ENCODE data around the gene ESRRA.
"Not testable (repeated sequence)": the region's sequence is repeated elsewhere in the genome, so short reads cannot be mapped to it uniquely, and the experiment has no call there.

The ESRRA gene

DNA sequence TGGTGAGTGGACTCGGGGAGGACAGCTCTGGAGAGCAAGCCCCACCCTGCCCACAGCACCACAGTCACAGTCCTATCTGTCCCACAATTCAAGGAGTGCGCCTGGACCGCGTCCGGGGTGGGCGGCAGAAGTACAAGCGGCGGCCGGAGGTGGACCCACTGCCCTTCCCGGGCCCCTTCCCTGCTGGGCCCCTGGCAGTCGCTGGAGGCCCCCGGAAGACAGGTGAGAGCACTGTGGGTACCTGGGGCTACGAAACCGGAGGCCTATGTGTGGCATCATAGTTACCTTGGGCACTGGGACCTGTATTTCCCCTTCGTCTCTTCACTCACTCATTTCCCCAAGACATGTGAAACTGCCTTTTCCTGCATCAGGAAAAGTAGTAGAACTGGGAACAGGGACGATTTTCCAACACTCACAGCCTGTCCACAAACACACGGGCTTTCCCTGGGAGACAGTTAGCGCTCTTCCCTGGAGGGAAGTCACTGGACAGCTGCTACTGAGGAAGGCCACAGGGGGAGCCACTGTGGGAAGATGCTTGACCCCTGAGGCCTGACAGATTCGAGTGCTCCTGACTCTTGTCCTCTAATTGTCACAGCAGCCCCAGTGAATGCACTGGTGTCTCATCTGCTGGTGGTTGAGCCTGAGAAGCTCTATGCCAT lies 9.0 kb downstream of the ESRRA start:
- DNase-seq, result no peak

DNA sequence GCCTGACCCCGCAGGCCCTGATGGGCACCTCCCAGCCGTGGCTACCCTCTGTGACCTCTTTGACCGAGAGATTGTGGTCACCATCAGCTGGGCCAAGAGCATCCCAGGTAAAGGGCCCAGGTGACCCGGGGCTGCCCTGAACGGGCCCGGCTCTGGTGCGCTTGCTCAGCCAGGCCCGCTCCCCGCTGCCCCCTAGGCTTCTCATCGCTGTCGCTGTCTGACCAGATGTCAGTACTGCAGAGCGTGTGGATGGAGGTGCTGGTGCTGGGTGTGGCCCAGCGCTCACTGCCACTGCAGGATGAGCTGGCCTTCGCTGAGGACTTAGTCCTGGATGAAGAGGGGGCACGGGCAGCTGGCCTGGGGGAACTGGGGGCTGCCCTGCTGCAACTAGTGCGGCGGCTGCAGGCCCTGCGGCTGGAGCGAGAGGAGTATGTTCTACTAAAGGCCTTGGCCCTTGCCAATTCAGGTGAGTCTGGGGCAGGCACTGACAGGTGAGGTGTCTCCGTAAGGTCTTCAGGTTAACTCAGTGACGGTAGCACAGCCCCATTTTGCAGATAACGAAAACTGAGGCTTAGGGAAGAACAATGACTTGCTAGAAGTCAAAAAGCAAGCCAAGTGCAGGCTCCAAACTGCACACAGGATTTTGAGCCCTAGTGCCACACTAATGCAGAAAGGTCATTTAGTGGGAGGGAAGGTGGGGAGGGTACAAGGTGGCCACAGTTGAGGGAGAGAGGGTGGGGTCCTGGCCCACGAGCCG lies 9.7 kb downstream of the ESRRA start:
- no peak for DNase-seq

DNA sequence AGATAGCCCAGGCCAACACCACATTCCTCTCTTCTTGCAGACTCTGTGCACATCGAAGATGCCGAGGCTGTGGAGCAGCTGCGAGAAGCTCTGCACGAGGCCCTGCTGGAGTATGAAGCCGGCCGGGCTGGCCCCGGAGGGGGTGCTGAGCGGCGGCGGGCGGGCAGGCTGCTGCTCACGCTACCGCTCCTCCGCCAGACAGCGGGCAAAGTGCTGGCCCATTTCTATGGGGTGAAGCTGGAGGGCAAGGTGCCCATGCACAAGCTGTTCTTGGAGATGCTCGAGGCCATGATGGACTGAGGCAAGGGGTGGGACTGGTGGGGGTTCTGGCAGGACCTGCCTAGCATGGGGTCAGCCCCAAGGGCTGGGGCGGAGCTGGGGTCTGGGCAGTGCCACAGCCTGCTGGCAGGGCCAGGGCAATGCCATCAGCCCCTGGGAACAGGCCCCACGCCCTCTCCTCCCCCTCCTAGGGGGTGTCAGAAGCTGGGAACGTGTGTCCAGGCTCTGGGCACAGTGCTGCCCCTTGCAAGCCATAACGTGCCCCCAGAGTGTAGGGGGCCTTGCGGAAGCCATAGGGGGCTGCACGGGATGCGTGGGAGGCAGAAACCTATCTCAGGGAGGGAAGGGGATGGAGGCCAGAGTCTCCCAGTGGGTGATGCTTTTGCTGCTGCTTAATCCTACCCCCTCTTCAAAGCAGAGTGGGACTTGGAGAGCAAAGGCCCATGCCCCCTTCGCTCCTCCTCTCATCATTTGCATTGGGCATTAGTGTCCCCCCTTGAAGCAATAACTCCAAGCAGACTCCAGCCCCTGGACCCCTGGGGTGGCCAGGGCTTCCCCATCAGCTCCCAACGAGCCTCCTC lies 10.6 kb downstream of the ESRRA start:
- DNase-seq, result not testable (repeated sequence)

DNA sequence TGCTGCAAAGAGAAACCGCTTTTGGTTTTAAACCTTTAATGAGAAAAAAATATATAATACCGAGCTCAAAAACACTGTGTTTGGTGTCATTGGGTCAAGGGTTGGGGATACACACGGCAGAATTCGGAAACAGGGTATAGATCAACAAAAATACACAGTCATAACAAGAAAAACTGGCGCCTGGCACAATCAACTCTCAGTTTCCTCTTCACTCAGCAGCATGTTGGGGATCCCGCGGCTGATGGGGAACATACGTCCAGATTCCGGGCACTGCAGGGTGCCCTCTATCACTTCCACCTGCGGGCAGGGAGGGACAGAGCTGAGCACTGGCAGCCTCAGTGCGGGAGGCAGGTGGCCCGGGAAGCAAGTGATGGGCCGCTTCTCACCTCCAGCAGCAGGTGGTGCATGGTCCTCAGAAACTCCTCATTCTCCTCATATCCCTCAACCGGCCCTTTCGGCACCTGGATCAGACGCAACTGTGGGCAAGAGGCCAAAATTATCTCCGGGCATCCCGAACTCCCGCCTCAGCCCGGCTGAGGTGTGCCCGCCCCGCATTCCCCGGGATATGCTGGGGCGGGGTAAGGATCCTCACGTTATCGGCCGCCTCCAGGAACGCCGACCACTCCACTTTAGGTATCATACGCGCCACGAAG lies 11.5 kb downstream of the ESRRA start:
- DNase-seq, result peak; percentile 53

DNA sequence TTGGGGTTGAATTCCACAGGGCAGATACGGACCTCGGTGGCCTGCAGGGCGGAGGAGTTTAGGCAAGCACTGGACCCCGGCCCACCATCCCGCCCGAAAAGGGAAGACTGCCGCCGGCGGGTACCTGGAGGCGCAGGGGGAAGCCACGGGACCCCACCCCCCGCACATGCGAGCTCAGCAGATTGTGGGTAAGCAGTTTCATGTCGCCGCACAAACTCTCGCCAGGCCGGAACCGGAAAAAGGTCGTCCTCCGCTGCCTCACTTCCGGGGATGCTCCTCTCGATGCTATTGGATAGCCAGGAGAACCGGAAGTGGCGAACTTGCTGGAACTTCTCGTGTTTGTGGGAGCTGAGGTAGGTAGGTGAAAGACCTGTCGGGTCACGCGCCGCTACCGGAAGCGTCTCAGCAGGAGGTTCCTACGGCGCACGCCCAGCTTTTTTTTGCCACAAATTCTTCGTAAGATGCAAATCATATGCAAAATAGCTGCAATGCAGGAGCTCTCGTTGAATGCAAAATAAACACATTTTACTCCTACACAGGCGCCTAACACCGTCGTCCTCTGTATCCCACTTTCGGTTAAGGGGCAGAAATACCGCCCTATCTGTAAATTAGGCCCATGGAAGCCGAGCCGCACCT lies 12.1 kb downstream of the ESRRA start, which contains the start of gene TRMT112:
Gene TRMT112 (minus strand): TSS at position 235 of the 636 bp plus-strand sequence. CDS start 33 bp downstream, at position 202.
- peak; percentile 99 for DNase-seq

DNA sequence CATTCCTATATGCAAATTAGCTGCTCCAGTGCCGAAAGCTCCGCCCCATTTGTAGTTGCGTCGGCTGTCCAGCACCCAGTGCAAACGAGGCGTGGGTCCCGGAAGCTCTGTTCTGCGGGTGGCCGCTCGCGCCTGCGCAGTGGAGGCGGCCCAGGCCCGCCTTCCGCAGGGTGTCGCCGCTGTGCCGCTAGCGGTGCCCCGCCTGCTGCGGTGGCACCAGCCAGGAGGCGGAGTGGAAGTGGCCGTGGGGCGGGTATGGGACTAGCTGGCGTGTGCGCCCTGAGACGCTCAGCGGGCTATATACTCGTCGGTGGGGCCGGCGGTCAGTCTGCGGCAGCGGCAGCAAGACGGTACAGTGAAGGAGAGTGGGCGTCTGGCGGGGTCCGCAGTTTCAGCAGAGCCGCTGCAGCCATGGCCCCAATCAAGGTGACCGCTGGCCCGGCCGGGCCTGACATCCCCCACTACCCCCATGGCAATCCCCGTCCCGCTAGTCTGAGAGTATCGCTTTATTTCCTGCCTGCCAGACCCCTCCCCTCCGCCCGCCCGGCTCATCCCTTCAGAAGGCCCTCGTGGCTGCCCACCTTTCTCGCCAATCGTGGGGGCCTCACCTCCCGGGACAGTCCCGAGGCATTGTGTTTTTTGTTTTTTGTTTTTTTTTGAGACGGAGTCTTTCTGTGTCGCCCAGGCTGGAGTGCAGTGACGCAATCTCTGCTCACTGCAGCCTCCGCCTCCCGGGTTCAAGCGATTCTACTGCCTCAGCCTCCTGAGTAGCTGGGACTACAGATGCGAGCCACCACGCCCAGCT lies 12.8 kb downstream of the ESRRA start, which contains the start of gene PRDX5:
Gene PRDX5 (plus strand): TSS at position 161 of the 805 bp plus-strand sequence. CDS start 95 bp downstream, at position 256.
- DNase-seq, result peak; percentile 97

DNA sequence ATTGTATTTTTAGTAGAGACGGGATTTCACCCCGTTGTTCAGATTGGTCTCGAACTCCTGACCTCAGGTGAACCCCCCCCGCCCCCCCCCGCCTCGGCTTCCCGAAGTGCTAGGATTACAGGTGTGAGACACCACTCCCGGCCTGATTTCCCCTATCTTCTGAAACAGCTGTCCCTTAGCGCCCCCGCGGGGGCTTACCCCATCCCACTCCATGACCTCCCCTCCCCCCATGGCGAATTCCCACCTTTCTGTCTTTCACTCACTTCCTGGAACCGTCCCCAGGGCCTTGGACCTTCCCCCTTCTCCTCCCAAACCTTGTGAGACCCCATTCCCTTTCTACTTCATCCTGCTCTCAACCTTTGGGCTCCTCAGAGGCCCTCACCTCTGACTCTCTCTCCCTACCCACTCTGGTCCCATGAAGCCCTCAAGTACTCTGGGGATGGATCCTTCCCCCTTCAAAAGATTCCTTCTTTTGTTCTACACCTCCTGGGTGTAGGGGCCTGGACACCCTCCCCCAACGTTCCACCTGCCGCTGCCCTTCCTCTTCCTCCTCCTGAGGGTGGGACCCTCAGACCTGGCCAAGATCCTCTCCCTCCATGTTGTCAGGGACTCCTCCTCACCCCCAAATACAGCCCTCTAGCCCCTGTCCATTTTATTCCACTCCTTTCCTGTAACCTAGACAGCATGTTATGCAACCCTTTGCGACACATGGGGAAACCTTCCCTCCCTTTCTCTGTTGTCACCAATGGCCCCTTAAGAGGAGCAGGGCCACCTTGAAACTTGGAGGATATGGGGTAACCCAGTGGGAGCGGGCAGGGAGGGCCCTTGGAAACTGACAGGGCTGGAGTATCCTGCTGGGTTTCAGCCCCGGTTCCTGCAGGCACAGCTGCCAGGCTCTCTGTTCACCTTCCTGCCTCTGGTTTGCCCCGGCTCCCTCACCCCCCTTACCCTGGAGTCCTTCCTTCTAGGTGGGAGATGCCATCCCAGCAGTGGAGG lies 13.7 kb downstream of the ESRRA start:
- DNase-seq, result no peak

DNA sequence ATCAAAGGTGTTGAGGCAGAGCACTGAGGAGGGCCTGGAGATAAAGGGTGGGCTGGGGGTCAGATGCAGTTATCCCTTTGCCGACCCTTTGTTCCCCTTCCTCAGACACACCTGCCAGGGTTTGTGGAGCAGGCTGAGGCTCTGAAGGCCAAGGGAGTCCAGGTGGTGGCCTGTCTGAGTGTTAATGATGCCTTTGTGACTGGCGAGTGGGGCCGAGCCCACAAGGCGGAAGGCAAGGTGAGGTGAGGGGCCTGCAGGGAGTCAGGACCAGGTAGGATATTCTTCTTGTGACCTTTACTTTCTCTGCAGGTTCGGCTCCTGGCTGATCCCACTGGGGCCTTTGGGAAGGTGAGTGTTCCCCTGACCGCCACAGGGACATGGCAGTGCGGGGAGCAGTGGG lies 15.2 kb downstream of the ESRRA start:
- DNase-seq, result no peak

DNA sequence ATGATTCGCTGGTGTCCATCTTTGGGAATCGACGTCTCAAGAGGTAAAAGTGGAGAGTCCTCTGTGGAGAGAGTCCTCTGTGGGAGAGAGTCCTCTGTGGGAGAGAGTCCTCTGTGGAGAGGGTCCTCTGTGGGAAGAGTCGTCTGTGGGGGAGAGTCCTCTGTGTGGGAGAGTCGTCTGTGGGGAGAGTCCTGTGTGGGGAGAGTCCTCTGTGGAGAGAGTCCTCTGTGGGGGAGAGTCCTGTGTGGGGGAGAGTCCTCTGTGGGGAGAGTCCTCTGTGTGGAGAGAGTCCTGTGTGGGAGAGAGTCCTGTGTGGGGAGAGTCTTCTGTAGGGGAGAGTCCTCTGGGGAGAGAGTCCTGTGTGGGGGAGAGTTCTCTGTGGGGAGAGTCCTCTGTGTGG lies 15.7 kb downstream of the ESRRA start:
- DNase-seq, result no peak

DNA sequence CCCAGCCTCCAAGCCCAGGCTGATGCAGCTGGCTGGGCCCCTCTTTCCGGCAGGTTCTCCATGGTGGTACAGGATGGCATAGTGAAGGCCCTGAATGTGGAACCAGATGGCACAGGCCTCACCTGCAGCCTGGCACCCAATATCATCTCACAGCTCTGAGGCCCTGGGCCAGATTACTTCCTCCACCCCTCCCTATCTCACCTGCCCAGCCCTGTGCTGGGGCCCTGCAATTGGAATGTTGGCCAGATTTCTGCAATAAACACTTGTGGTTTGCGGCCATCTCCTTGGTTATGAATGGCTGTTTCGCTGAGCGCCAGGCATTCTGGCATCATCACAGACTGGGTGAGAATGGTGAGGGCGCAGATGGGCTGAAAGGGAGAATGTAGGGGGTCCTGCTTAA lies 16.2 kb downstream of the ESRRA start:
- no peak for DNase-seq

DNA sequence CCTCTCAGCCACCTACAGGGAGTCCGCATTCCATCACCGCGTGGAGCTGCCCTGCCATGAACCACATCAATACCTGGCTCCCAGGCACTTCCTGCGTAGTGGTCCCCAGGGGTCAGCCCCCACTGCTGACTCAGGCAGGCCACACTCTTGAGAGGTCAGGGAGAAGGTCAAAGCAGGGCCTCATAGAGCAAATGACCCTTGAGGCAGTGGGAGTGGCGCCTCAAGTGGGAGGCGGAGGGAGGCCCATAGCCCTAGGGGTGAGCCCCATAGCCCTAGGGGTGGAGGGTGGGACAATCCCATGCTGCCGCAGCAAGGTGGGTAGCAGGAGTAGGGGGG lies 17.6 kb downstream of the ESRRA start:
- no peak for DNase-seq

DNA sequence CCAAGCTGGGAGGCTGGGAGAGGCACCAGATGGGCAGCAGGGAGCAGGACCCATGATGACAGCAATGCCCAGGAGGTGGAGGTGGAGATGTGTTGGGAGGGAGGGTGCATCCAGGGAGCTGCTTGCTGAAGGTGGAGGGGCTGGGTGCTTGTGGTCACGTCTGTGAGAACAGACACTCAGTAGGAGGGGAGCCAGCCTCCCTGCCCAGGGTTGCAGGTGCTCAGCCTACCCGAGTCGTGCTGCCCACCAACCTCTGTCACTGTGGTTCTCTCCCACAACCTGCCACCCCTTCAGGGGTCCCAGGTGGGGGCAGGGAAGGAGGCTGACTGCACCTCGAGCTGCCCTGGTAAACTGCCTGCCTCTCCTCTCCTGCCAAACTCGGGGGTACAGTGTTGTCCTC lies 18.0 kb downstream of the ESRRA start:
- no peak for DNase-seq

DNA sequence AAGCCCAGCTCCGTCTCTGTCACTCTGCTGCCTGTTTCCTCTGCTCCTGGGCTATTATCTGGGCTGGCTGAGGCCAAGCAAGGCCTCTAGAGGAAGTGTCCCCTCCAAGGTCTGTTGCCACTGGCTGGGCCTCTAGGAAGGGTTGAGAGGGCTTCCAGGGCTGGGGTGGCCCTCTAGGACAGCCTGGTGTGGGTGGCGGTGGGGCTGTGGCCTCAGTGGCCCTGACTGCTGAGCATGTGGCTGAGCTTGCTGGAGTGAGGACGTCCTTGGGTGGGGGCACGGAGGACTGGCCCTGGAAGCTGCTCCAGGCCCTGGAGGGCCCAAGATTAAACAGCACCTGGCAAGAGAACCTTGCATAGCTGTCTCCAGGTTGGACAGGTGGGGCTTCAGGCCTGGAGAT lies 18.7 kb downstream of the ESRRA start:
- DNase-seq, result not testable (repeated sequence)

DNA sequence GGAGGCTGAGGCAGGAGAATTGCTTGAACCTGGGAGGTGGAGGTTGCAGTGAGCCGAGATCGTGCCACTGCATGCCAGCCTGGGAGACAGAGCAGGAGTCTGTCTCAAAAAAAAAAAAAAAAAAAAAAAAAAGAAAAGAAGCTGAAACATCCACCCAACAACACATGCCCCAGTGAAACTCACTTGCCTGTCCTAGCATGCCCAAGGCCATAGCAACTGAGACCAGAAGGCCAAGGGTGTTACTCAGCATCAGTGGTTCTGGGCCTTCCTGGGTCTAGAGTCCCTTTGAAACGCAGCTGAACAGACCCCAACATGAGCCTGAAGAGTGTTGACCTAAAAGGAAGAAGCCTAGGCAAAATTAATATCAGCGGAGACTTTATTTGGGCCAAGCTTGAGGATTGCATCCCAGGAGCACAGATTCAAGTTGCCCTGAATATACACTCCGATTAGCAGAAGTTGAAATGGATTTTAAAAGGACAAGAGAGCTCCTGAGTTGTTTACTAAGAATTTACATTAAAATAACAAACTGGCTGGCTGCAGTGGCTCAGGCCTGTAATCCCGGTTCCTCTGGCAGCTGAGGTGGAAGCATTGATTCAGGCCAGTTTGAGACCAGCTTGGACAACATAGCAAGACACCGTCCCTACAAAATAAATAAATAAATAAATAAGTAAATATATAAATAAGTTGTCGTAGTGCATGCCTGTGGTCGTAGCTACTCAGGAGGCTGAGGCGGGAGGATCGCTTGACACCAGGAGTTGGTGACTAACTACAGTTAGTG lies 19.6 kb downstream of the ESRRA start:
- no peak for DNase-seq

DNA sequence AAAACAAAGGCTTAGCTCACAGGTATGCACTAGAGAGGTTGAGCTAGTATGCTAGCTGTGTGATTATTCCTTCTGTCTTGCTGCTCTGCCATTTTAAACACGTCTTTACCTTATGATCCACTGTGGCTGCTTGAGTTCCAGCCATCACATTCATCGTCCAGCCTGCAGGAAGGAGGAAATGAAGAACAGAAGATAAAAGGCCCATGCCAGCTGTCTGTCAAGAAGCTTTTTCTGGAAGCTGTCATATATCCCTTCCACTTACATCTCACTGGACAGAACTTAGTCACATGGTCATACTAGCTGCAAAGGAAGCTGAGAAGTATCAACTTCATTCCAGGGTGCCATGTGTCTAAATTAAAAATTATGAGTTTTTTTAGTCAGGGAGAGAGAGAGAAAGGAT lies 22.1 kb downstream of the ESRRA start:
- DNase-seq, result no peak

DNA sequence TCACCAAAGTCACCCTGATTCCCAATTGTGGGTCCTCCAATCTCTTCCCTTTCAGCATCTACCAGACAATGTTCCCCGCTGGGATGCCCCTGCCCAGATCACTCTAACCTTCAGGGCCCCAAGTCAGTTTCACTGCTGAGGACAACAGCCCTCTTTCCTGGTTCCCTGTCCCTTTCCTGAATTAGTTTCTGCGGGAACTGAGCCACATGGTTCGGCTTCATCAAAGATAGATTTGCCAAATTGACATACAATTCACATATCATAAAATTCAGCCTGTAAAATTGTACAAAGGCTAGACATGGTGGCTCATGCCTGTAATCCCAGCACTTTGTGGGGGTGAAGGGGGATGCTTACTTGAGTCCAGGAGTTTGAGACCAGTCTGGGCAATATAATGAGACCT lies 22.7 kb downstream of the ESRRA start:
- no peak for DNase-seq

DNA sequence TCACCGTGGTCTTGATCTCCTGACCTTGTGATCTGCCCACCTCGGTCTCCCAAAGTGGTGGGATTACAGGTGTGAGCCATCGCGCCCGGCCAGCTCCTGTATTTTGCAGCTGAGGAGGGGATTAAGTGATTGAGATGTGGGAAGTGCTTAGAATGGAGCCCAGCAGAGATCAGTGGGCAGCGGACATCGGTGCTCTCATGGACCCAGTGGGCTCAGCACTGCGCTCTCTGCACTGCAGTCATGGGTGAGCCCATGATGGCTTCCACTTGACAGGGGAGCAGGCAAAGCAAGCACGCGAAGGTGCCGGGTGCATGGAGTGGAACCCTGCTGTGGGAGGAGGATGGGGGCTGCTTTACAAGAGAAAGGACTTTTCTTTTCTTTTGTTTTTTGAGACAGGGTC lies 25.6 kb downstream of the ESRRA start:
- no peak for DNase-seq

DNA sequence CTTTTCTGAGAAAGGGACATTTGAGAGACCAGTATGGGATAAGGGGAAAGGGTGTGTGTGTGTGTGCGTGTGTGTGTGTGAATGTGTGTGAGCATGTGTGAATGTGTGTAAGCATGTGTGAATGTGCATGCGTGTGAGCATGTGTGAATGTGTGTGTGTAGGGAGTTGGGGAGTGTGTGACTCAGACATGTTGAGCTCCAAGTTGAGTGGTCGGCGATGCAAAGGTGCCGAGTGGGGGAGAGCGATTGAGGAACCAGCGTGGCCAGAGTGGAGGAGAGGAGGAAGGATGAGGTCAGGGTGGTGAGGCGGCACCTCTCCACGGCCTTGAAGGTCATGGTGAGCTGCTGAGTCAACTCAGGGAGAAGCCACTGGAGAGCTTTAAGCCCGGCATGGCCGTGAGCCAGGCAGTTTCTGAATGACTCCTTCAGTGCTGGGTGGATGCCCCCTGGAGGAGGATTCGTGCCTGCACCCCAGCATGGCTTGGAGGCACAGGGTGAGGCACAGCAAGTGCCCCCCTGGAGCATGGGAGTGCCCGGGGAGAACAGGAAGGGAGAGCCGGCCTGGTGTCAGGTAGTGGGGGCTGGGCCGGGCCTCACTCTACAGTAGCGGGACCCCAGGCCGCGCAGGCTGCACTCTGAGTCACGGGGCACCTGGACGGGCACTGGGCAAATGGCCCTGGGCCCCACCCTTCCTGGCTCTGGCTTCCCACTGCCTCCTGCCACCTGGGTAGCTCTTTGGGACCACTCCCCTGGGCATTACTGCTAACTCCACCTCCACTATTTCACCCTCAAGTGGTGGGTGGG lies 26.4 kb downstream of the ESRRA start:
- peak; percentile 75 for DNase-seq

DNA sequence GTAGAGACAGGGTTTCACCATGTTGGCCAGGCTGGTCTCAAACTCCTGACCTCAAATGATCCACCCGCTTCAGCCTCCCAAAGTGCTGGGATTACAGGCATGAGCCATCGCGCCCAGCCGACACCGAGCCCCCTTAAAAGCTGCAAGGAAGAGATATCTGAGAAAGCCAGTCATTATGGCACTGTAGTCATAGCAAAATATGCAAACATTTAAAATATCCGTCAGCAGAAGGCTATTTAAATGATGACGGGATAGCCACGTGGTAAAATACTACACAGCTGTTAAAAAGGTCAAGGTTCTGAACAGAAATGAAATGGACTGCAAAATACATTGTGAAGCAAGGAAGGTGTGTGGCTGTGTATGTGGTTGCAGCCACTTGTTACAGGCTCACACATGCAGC lies 28.2 kb downstream of the ESRRA start:
- DNase-seq, result no peak
